GM12873 (cell line): ENCODE data around the gene SUN3.

ENCODE experiments used
- CTCF ChIP-seq: IDR thresholded peaks from 2 replicates; pipeline ENCODE4 v1.5.1; 2012; ENCODE audit warnings: low read depth, mild to moderate bottlenecking, moderate library complexity, low read length, control low read depth; ENCODE audit not compliant: insufficient read depth; ENCODE audit errors: missing control alignments

Gene SUN3

GRCh38 chr7:48031111-48031510, 2.2 kb upstream of the SUN3 start:
- no peak for TF ChIP-seq CTCF

GRCh38 chr7:48025624-48026023, 3.3 kb downstream of the SUN3 start:
- no peak for TF ChIP-seq CTCF

- no peak for TF ChIP-seq CTCF
These were observed 11.2 kb downstream of the SUN3 start for GRCh38 chr7:48017674-48018073.

GRCh38 chr7:48016641-48017040, 12.3 kb downstream of the SUN3 start:
- TF ChIP-seq CTCF: no peak

- TF ChIP-seq CTCF: no peak
These were observed 17.0 kb downstream of the SUN3 start for GRCh38 chr7:48011951-48012350.

- no peak for TF ChIP-seq CTCF
These were observed 17.6 kb downstream of the SUN3 start for GRCh38 chr7:48011323-48011722.

GRCh38 chr7:48009954-48010353, 19.0 kb downstream of the SUN3 start:
- no peak for TF ChIP-seq CTCF
